GM19035 (cell line): ENCODE measurements around the gene ATP4A.
"Not testable (repeated sequence)": the region's sequence is repeated elsewhere in the genome, so short reads cannot be mapped to it uniquely, and the experiment has no call there.

ENCODE experiments used
- ATAC-seq: cut with Tn5 transposase; IDR thresholded peaks from one replicate; pipeline ENCODE4 v1.9.1; 2021; ENCODE audit not compliant: unreplicated experiment

Gene ATP4A

GRCh38 chr19:35563207-35563829 lies at the start of gene ATP4A:
TSS of gene ATP4A (minus strand) at chr19:35563658. CDS start at chr19:35563629, 29 bp downstream.
- ATAC-seq: no peak

DNA sequence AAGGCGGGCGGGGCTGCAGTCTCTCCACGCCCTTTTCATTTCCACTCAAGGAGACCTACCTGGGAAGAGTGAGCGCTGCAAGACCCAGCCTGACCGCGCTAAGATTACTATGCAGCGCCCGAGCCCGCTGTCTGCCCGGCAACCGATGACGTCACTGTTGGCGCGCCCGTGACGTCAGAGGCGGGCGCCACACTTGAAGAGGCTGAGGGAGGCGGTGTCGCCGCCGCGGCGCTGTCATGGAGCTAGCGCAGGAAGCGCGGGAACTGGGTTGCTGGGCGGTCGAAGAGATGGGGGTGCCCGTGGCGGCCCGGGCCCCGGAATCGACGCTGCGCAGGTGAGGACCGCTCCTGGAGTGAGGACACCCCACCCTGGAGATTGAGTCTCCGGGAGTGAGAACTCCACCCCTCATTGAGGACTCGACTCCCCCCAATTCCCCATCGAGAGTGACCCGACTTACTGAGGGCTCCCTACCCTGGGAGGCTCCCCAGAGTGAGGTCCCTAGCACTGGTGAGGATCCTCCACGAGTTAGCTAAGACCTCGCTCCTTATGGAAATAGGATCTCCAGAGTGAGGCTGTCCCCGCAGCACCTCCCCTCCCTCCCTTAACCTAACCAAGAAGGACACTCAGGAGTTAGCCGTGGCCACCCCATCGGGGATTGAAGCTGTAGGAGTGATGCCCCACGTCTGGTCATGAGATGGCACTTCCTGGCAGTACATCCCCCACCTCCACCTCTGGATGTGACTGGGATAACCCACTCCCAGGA lies 49.3 kb upstream of the ATP4A start, which contains the start of gene HAUS5:
TSS of gene HAUS5 (plus strand) at position 177 of the 763 bp plus-strand sequence. CDS start at position 237, 60 bp downstream.
- ATAC-seq: peak; percentile 74

DNA sequence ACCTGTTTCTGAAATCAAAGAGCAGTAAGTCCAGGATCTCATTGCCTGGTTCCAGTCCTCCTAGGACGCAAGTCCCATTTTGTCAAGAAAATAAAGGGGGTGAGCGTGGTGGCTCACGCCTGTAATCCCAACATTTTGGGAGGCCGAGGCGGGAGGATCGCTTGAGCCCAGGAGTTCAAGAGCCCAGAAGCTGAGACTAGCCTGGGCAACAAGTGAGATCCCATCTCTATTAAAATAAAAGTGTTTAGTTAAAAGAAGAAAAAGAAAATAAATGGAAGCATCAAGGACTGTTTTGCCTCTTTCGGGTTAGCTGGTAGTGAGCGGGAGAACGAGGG lies 48.7 kb upstream of the ATP4A start:
- ATAC-seq: no peak

DNA sequence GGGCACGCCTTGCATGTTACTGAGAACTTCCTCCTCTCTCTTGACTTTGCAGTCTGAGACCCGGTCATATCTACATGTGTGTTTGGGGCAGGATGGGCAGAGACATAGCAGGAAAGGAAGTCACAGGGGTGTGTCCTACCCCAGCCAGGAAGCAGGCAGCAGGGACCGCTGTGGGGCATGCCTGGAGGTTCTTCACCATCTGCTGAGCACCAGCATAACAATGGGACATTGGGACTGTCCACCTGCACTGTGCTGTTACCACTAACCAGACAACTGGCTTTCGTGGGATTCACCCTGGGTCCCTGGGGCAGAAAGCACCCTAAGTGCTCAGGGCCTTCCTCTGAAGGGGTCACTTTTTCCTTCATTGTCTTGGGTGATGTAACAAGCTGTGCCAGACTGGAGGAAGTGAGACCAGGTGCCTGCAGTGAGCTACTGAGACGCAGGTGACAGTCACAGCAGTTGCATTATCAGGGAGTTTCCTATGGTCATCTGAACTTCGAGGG lies 46.4 kb upstream of the ATP4A start:
- no peak for ATAC-seq

GRCh38 chr19:35608251-35608650 lies 44.8 kb upstream of the ATP4A start:
- no peak for ATAC-seq

- ATAC-seq: no peak
These were observed 44.2 kb upstream of the ATP4A start for GRCh38 chr19:35607661-35608060.

DNA sequence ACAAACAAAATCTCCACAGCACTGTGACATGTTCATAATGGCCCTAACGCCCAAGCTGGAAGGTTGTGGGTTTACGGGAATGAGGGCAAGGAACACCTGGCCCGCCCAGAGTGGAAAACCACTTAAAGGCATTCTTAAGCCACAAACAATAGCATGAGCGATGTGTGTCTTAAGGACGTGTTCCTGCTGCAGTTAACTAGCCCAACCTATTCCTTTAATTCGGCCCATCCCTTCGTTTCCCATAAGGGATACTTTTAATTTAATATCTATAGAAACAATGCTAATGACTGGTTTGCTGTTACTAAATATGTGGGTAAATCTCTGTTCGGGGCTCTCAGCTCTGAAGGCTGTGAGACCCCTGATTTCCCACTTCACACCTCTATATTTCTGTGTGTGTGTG lies 43.7 kb upstream of the ATP4A start:
- ATAC-seq: not testable (repeated sequence)

DNA sequence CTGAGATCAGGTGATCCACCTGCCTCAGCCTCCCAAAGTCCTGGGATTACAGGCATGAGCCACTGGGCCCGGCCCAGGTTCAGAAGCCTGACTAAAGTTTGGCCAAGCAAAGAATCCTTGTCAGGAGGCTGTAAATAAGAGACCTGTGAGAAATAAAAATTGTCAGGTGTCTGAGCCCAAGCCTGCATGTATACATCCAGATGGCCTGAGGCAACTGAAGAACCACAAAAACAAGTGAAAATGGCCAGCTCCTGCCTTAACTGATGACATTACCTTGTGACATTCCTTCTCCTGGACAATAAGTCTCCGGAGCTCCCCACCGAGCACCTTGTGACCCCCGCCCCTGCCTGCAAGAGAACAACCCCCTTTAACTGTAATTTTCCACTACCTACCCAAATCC lies 41.0 kb upstream of the ATP4A start:
- ATAC-seq: not testable (repeated sequence)

- no peak for ATAC-seq
These were observed 38.5 kb upstream of the ATP4A start for GRCh38 chr19:35601971-35602370.

DNA sequence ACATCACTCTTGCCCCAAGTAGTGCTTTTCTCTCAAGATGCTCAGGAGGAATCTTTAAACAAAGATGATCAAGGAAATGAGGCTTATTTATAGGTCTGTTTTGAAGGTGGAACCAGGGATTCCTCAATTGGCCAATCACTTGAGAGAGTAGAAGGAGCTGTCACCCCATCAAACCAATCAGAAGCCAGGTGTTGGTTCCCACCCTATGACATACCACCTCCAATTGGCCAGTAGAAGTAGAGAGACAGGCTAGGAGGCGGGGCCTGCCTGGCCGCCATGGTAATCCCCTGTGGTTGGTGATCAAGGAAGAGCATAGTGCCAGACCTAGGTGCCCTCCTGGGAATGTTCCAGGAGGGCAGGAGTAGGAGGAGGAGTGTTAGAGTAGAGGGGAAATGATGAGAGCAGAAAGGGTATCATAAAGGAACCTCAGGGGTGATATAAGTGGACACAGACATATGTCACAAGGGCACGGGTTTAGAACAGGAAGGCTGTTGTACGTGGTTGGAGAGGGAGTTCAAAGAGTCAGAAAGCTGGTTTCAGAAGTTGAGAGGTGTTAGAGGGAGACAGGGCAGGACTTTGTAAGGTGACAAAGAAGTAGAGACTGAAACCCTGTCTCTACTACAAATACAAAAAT lies 33.0 kb upstream of the ATP4A start:
- ATAC-seq: no peak

GRCh38 chr19:35595928-35596327 lies 32.5 kb upstream of the ATP4A start:
- no peak for ATAC-seq

- ATAC-seq: not testable (repeated sequence)
These were observed 31.6 kb upstream of the ATP4A start for GRCh38 chr19:35595026-35595425.

DNA sequence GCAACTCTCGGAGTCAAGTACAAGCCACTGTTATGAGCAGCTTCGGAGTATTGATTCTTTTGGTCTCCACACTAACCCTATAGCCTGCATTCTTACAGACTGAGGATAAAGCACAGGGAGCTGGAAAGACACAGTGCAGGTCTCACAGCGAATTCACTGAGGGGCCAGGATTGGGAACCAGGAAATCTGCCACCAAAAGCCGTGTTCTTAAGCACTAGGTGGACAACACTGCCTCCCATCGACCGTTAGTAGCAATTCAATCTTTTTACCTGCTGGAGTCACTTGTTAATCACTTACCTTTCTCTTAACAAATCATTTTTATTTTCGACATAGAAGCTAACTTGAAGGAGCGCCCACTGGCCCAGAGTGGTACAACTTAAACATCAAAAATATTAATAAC lies 28.8 kb upstream of the ATP4A start:
- ATAC-seq: no peak

GRCh38 chr19:35590875-35591274 lies 27.4 kb upstream of the ATP4A start:
- no peak for ATAC-seq

- no peak for ATAC-seq
These were observed 23.9 kb upstream of the ATP4A start for GRCh38 chr19:35587321-35587720.

DNA sequence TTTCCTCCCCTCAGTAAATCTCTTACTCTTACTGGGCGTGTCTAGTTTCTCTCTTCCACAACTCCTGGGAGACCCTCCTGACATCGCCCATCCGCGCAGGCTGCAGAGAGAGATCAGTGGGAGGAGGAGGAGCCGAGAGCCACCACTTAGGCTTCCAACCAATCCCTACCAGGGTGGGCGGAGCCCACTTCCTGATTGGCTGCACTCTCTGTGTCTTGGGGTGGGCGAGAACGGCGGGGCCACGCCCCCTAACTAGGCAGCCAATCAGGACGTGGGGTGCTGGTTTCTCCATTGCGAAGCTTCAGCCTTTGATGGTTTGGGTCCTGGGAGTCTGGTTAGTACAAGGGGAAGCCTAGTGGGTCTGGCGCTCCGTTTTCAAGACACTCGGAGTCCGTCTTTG lies 22.4 kb upstream of the ATP4A start, which contains the start of gene PMIS2:
TSS of gene PMIS2 (plus strand) at position 326 of the 400 bp plus-strand sequence. CDS start 87 bp downstream, outside the sequence.
- no peak for ATAC-seq

- no peak for ATAC-seq
These were observed 19.3 kb upstream of the ATP4A start for GRCh38 chr19:35582760-35583159.

DNA sequence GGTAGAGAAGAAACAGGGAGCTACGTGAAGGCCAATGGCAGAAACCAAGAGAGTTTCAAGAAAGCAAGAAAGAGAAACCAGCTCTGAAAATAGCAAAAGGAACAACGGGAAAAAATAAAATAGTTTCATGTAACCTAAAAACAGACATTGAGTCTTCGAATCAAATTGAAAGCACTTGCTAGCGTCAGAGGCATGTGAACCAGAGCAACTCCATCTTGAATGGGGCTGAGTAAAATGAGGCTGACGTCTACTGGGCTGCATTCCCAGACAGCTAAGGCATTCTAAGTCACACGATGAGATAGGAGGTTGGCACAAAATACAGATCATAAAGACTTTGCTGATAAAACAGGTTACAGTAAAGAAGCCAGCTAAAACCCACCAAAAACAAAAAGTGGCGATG lies 15.2 kb upstream of the ATP4A start:
- ATAC-seq: no peak

GRCh38 chr19:35577918-35578317 lies 14.5 kb upstream of the ATP4A start:
- ATAC-seq: no peak

- ATAC-seq: no peak
These were observed 8.0 kb upstream of the ATP4A start for GRCh38 chr19:35571406-35571965.

GRCh38 chr19:35569281-35569781 lies 5.9 kb upstream of the ATP4A start:
- no peak for ATAC-seq
